NCI-H1436 (cell line): Measurements from ENCODE around the gene TFE3.
"Not testable (repeated sequence)": the region's sequence is repeated elsewhere in the genome, so short reads cannot be mapped to it uniquely, and the experiment has no call there.

Experiments used
- DNase-seq: peaks from one replicate; lab custom pipeline; 2025; lab: John Stamatoyannopoulos, UW

The TFE3 gene

GRCh38 chrX:49000636-49001035 lies 42.5 kb downstream of the TFE3 start:
- no peak for DNase-seq

GRCh38 chrX:48999030-48999429 lies 44.1 kb downstream of the TFE3 start:
- DNase-seq: no peak

GRCh38 chrX:48998391-48998790 lies 44.8 kb downstream of the TFE3 start:
- no peak for DNase-seq

DNA sequence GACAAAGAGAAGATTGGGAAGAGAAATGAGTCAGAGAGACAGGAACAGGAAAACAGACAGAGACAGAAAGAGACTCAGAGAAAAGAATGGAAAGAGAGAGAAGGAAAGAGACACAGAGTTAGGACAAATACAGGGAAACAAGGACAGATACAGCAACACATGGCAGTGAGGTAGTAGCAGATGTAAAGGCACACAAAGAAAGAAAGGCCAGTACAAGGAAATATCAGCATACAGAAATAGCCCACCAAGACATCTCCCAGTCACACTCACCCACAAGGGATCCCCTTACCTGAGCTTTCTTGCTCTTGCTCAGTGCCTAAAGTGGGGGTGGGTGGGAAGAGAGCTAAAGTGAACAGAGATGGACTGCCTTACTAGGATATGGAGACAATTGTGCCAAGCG lies 45.3 kb downstream of the TFE3 start:
- no peak for DNase-seq

DNA sequence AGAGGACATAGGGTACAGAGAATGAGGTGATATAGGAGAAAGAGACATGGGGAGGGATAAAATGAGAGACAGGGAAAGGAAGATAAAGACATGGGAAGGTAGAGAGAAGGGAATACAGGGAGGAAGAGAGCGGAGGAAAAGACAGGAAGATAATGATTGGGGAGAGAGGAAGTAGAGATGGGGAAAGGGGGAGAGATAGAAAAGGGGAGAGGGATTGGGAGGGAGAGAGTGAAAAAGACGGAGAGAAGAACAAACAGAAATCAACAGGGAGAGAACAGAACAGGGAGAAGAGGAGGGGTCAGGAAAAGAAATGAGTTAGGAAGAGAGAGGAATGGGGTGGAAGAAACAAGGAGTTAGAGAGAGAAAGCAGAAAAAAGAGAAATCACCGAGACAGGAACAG lies 45.7 kb downstream of the TFE3 start:
- no peak for DNase-seq

DNA sequence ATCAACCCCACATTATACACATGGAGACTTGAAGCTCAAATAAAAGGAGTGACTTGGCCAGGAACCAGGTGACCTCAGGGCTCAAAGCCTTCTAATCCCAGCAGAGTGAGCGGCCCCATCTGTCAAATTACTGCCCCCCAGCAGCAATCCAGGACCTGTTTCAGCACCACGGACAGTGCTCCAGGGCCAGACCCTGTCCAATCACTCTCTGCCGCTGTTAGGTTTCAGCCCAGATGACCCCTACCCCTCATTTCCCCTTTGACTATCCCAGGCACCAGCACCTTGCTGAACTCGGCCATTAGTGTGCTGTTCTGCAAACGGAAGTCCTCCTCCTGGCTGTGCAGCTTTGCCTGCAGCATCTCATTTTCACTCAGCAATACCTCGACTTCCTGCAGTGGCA lies 46.2 kb downstream of the TFE3 start:
- no peak for DNase-seq

DNA sequence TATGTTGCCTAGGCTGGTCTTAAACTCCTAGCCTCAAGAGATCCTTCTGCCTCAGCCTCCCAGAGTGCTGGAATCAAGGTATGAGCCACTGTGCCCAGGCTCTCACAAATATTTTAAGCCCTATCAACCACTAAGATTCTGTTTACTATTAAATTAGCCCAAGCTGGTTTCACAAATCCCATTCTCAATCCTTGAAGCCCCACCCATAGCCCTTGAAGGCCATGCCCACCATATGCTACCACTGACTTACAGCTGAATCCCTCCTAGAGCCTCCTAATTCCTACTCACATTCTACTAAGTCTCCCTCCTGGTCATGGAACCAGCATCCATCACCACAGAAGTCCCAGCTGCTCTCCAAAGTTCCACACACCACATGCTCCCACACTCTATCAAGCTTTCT lies 50.8 kb downstream of the TFE3 start:
- DNase-seq: no peak

DNA sequence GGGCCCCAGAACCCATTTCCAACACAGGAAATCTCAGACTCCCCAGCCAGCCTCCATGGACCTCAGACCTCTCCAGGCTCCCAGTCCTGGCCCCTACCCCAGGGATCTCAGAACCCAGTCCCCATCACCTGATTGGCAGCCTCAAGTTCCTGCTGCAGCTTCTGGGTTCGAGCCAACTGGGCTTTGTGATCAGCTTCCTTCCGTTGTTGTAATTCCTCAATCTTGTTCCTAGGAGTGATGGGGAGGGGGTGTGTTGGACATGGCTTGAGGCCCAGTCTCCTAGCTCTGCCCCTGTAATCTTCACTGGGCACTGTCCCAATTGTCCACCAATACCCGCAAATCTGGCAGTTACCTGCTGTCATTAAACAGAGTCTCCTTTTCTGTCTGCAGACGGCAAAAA lies 53.7 kb downstream of the TFE3 start:
- no peak for DNase-seq

- no peak for DNase-seq
These were observed 59.3 kb downstream of the TFE3 start for GRCh38 chrX:48983896-48984295.

DNA sequence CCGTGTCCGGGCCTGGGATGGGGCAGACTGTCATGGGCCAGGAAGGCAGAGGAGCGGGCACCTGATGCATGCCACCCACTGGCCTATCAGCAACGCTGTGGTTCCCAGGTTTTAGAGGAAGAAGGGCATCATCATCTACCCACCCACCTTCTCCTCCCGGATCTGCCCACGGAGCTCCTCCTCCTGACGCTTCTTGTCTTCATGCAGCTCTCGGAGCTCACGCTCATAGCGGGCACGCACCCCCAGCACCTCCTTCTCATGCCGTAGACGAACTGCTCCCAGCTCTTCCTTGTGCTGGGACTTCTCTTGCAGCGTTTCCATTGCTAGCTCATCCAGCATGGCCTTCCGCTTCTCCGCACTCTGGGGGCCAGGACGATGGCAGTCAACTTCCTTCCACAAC lies 60.1 kb downstream of the TFE3 start:
- no peak for DNase-seq

DNA sequence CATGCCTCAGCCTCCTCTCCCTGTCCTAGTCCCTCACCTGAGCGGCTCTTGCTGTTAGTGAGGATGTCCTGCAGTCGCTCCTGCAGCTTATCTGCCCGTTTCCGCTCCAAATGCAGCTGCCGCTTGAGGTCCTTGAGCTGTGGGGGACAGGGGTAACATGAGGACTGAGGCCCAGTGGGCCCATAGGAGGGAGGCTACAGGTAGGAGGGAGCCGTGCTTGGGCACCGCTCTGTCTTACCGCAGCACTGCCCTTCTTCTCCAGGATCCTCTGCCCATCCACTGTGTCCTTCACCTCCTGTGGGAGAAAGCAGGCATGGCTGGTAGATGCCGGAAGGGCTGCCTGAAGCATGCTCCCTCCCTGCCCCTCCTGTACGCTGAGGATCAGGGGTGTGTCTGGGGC lies 62.0 kb downstream of the TFE3 start:
- DNase-seq: no peak

DNA sequence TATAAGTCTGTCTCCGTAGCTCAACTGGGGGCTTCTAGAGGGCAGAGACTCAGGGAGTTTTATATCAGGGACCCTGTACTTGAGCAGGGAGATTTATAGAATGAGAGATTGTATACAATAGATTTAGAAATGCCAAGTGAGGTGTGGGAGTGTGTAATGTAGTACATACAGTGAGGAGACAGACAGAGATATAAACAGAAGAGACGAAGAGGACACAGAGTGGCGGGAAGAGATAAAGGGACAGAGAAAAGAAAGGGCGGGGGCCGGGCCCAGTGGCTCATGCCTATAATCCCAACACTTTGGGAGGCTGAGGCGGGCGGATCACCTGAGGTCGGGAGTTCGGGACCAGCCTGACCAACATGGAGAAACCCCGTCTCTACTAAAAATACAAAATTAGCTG lies 62.8 kb downstream of the TFE3 start:
- DNase-seq: not testable (repeated sequence)
